Muscle of arm (tissue), 12 donors: ENCODE data around the gene CLEC16A. TPM values are rescaled to one million over a fixed set of nuclear protein-coding genes. Genes with fewer than 3 reads are reported as not detected.

ENCODE experiments used
- DNase-seq: peaks from one replicate; pipeline ENCODE4 v3.0.0-alpha.2; 2013
- polyA plus RNA-seq, 12 donors: library from polyadenylated mRNA; unstranded; fragments of 120-200 nt; gene quantifications; one replicate each; pipeline ENCODE4 v1.2.1, GENCODE V29; 2013; ENCODE audit not compliant: insufficient read length in 12 of 12

The CLEC16A gene
- polyA plus RNA-seq, 12 donors = 11.8 to 16.1 (median 14.0) TPM; not detected in 1

GRCh38 chr16:11155284-11155806, 211.0 kb downstream of the CLEC16A start:
- no peak for DNase-seq

GRCh38 chr16:11156401-11156800, 212.0 kb downstream of the CLEC16A start:
- no peak for DNase-seq

- DNase-seq = no peak
These were observed 212.8 kb downstream of the CLEC16A start for GRCh38 chr16:11157143-11157542.

GRCh38 chr16:11158018-11158417, 213.7 kb downstream of the CLEC16A start:
- no peak for DNase-seq

- no peak for DNase-seq
These were observed 214.9 kb downstream of the CLEC16A start for GRCh38 chr16:11159282-11159681.

- no peak for DNase-seq
These were observed 216.3 kb downstream of the CLEC16A start for GRCh38 chr16:11160676-11161115.

GRCh38 chr16:11161439-11161838, 217.1 kb downstream of the CLEC16A start:
- no peak for DNase-seq

GRCh38 chr16:11161974-11162373, 217.6 kb downstream of the CLEC16A start:
- peak; percentile 48 for DNase-seq

- no peak for DNase-seq
These were observed 218.4 kb downstream of the CLEC16A start for GRCh38 chr16:11162586-11163268.

- DNase-seq = no peak
These were observed 219.4 kb downstream of the CLEC16A start for GRCh38 chr16:11163761-11164261.

GRCh38 chr16:11164482-11165270, 220.3 kb downstream of the CLEC16A start:
- DNase-seq = no peak

GRCh38 chr16:11165349-11165748, 221.0 kb downstream of the CLEC16A start:
- no peak for DNase-seq

GRCh38 chr16:11165894-11166665, 221.7 kb downstream of the CLEC16A start:
- no peak for DNase-seq

GRCh38 chr16:11167581-11167980, 223.2 kb downstream of the CLEC16A start:
- no peak for DNase-seq

- no peak for DNase-seq
These were observed 224.2 kb downstream of the CLEC16A start for GRCh38 chr16:11168386-11169051.

GRCh38 chr16:11169641-11170040, 225.3 kb downstream of the CLEC16A start:
- no peak for DNase-seq

GRCh38 chr16:11170201-11170600, 225.8 kb downstream of the CLEC16A start:
- no peak for DNase-seq

GRCh38 chr16:11170696-11171447, 226.5 kb downstream of the CLEC16A start:
- no peak for DNase-seq

- no peak for DNase-seq
These were observed 227.0 kb downstream of the CLEC16A start for GRCh38 chr16:11171448-11171709.

GRCh38 chr16:11171757-11172299, 227.5 kb downstream of the CLEC16A start:
- DNase-seq = no peak

- no peak for DNase-seq
These were observed 229.1 kb downstream of the CLEC16A start for GRCh38 chr16:11173426-11173825.
